Measurements from ENCODE around the gene OGN.

- TF ChIP-seq CTCF (IDR thresholded peaks at IDR 0.05; ENCODE audit: low read depth, low read length) (no peak), EZH2phosphoT487 (IDR thresholded peaks at IDR 0.05; ENCODE audit: low read depth) (no peak)
Observed at GRCh38 chr9:92384375-92384774, 20.0 kb downstream of the OGN start.
